ENCODE results near the gene TOMM22.

GRCh38 chr22:38724176-38724575 lies 42.4 kb downstream of the TOMM22 start:
- TF ChIP-seq EZH2 (IDR thresholded peaks at IDR 0.05; ENCODE audit: borderline replicate concordance, low read depth, low read length, severe bottlenecking): no peak
- no peak for TF ChIP-seq CTCF (IDR thresholded peaks at IDR 0.05; ENCODE audit: extremely low read depth in 1 of 2, insufficient read depth in 1 of 2, low read depth in 1 of 2, low read length in 2 of 2)
- TF ChIP-seq POLR2A (IDR thresholded peaks at IDR 0.05; ENCODE audit: low read depth, low read length): no peak
- no peak for TF ChIP-seq JUN (IDR thresholded peaks at IDR 0.05; ENCODE audit: borderline replicate concordance, insufficient read depth, insufficient read length, low read depth)
- no peak for TF ChIP-seq POLR2AphosphoS5 (IDR thresholded peaks at IDR 0.05; ENCODE audit: insufficient read depth, low read depth, low read length)

Measured in endothelial cell of umbilical vein (primary cell).